GM18517 (cell line): ENCODE results near the gene SERINC3.

Experiments used
- ATAC-seq: cut with Tn5 transposase; IDR thresholded peaks from one replicate; pipeline ENCODE4 v1.9.1; 2021; ENCODE audit warnings: mild to moderate bottlenecking, moderate library complexity; ENCODE audit not compliant: unreplicated experiment

SERINC3 gene

GRCh38 chr20:44533928-44534327 lies 12.1 kb upstream of the SERINC3 start:
- no peak for ATAC-seq

- ATAC-seq = no peak
Observed at GRCh38 chr20:44532981-44533331, 11.1 kb upstream of the SERINC3 start.

- ATAC-seq = no peak
Observed at GRCh38 chr20:44532259-44532980, 10.6 kb upstream of the SERINC3 start.

- no peak for ATAC-seq
Observed at GRCh38 chr20:44528309-44528708, 6.4 kb upstream of the SERINC3 start.

GRCh38 chr20:44527716-44528199 lies 5.9 kb upstream of the SERINC3 start:
- ATAC-seq = no peak

- ATAC-seq = no peak
Observed at GRCh38 chr20:44526129-44526528, 4.3 kb upstream of the SERINC3 start.

- ATAC-seq = no peak
Observed at GRCh38 chr20:44523746-44524145, 1.9 kb upstream of the SERINC3 start.

GRCh38 chr20:44522841-44523240 lies 971 bp upstream of the SERINC3 start:
- ATAC-seq = no peak

- no peak for ATAC-seq
Observed at GRCh38 chr20:44520881-44521280, 989 bp downstream of the SERINC3 start.

GRCh38 chr20:44518248-44518647 lies 3.6 kb downstream of the SERINC3 start:
- no peak for ATAC-seq

GRCh38 chr20:44517454-44517853 lies 4.4 kb downstream of the SERINC3 start:
- ATAC-seq = no peak

GRCh38 chr20:44516491-44516890 lies 5.4 kb downstream of the SERINC3 start:
- ATAC-seq = no peak

GRCh38 chr20:44513871-44514270 lies 8.0 kb downstream of the SERINC3 start:
- no peak for ATAC-seq

- ATAC-seq = no peak
Observed at GRCh38 chr20:44509762-44510161, 12.1 kb downstream of the SERINC3 start.

GRCh38 chr20:44504402-44505307 lies 17.2 kb downstream of the SERINC3 start:
- no peak for ATAC-seq

- no peak for ATAC-seq
Observed at GRCh38 chr20:44502968-44503367, 18.9 kb downstream of the SERINC3 start.

GRCh38 chr20:44501448-44501847 lies 20.4 kb downstream of the SERINC3 start:
- ATAC-seq = no peak

- no peak for ATAC-seq
Observed at GRCh38 chr20:44500221-44500620, 21.6 kb downstream of the SERINC3 start.

GRCh38 chr20:44497761-44498160 lies 24.1 kb downstream of the SERINC3 start:
- no peak for ATAC-seq

- ATAC-seq = no peak
Observed at GRCh38 chr20:44496976-44497375, 24.9 kb downstream of the SERINC3 start.

GRCh38 chr20:44495802-44496481 lies 25.9 kb downstream of the SERINC3 start:
- no peak for ATAC-seq
